K562 (cell line): ENCODE results near the gene NAT14. TPM values are rescaled to one million over a fixed set of nuclear protein-coding genes. Genes with fewer than 3 reads are reported as not detected.
A peak's percentile ranks its signal among the peaks of the same experiment; 100 is the strongest.
"Not testable (repeated sequence)": the region's sequence is repeated elsewhere in the genome, so short reads cannot be mapped to it uniquely, and the experiment has no call there.

ENCODE experiments used
- ATAC-seq: fragments of 200-7000 bp; cut with Tn5 transposase; 3 replicates; pipeline ENCODE4 v1.9.1; 2020; ENCODE audit warnings: moderate library complexity
- BruUV-seq: library from RNA; stranded (reverse); fragments of 400-500 nt; replicated peaks from 2 replicates; lab custom pipeline; 2021; lab: Mats Ljungman, UMichigan
- CTCF ChIA-PET: fragments of 300-600 bp; formaldehyde crosslinking; extraction: SDS; loops from one replicate; lab custom pipeline; 2021; ENCODE audit warnings: low intra/inter-chr PET ratio; lab: Yijun Ruan, JAX
- POLR2A ChIA-PET: fragments of 300-600, 350-650 bp; sonication (Branson Sonifier 250); formaldehyde crosslinking; extraction: SDS; loops from one replicate; lab custom pipeline; 2021; ENCODE audit warnings: antibody characterized with exemption, inconsistent platforms; lab: Yijun Ruan, JAX
- DNase-seq, 4 experiments: peaks; one replicate each; pipeline versions ENCODE4 v3.0.0 to v3.0.0-alpha.2; 2011 to 2018; ENCODE audit warnings: low spot score in 3 of 4, mixed read lengths in 3 of 4; ENCODE audit errors: extremely low read depth in 1 of 4
- FAIRE-seq: peaks from 2 replicates; lab custom pipeline; 2011; peaks lifted over from hg19 to GRCh38; lab: Jason Lieb, UNC
- H2AFZ ChIP-seq: 2 replicates; pipeline ENCODE4 v1.6.0; 2011; ENCODE audit warnings: low read depth, low read length, control low read depth, inconsistent platforms
- H3K27ac ChIP-seq: fragments of 200-600 bp; 3 replicates; pipeline ENCODE4 v1.8.0; 2011; ENCODE audit warnings: low read depth, mild to moderate bottlenecking, control low read depth, inconsistent platforms, low read length, moderate library complexity, mixed read lengths; ENCODE audit errors: extremely low read depth
- H3K27me3 ChIP-seq, 2 experiments: fragments of 300-600 bp in 1 of 2; 2 replicates in 1 of 2; 3 replicates in 1 of 2; pipeline versions ENCODE4 v1.6.0 to v1.8.0; 2011; ENCODE audit warnings: inconsistent platforms in 2 of 2, low read length in 2 of 2, mild to moderate bottlenecking in 1 of 2, mixed read lengths in 1 of 2, moderate library complexity in 1 of 2; ENCODE audit not compliant: control insufficient read depth in 2 of 2, insufficient read depth in 2 of 2
- H3K36me3 ChIP-seq: fragments of 300-600 bp; 3 replicates; pipeline ENCODE4 v1.8.0; 2011; ENCODE audit warnings: mild to moderate bottlenecking, low read length, inconsistent platforms; ENCODE audit not compliant: control insufficient read depth, insufficient read depth
- H3K4me1 ChIP-seq, 2 experiments: fragments of 200-600 bp in 1 of 2; replicated peaks in 1 of 2; 2 replicates in 1 of 2; 3 replicates in 1 of 2; pipeline versions ENCODE4 v1.5.1 to v1.8.0; 2011; ENCODE audit warnings: inconsistent platforms in 2 of 2, low read length in 2 of 2, mild to moderate bottlenecking in 1 of 2, mixed read lengths in 1 of 2, moderate library complexity in 1 of 2; ENCODE audit not compliant: control insufficient read depth in 2 of 2, insufficient read depth in 2 of 2
- H3K4me2 ChIP-seq: 2 replicates; pipeline ENCODE4 v1.6.1; 2011; ENCODE audit warnings: low read length, control low read depth, inconsistent platforms, mixed read lengths; ENCODE audit not compliant: insufficient read depth
- H3K4me3 ChIP-seq: fragments of 200-600 bp; sonication (generic), shearing (Covaris generic); 2 replicates; pipeline ENCODE4 v1.5.1; 2016; ENCODE audit warnings: control low read depth, inconsistent platforms
- H3K79me2 ChIP-seq: fragments of 200-600 bp; 3 replicates; pipeline ENCODE4 v1.8.0; 2011; ENCODE audit warnings: low read length, inconsistent platforms; ENCODE audit not compliant: control insufficient read depth, insufficient read depth
- H3K9ac ChIP-seq, 2 experiments: 2 replicates each; pipeline versions ENCODE4 v1.6.0 to v1.6.1; 2011; ENCODE audit warnings: low read depth in 2 of 2, low read length in 2 of 2, control low read depth in 1 of 2, inconsistent platforms in 1 of 2, mild to moderate bottlenecking in 1 of 2, mixed read lengths in 1 of 2; ENCODE audit not compliant: insufficient read depth in 1 of 2
- H3K9me1 ChIP-seq: one replicate; pipeline ENCODE4 v1.6.0; 2011; ENCODE audit warnings: inconsistent platforms, mild to moderate bottlenecking, low read length, moderate library complexity; ENCODE audit not compliant: control insufficient read depth, insufficient read depth
- H3K9me3 ChIP-seq: replicated peaks from 2 replicates; pipeline ENCODE4 v1.5.1; 2011; ENCODE audit warnings: low read depth, low read length, inconsistent platforms; ENCODE audit not compliant: control insufficient read depth, insufficient read depth
- H4K20me1 ChIP-seq: replicated peaks from 2 replicates; pipeline ENCODE4 v1.6.1; 2011; ENCODE audit warnings: low read length, inconsistent platforms, mixed read lengths; ENCODE audit not compliant: control insufficient read depth, insufficient read depth
- BCOR ChIP-seq: fragments of 450-650 bp; IDR thresholded peaks from 2 replicates; pipeline ENCODE4 v1.6.1; 2016
- DMBX1 ChIP-seq: fragments of 250-450 bp; sonication (Bioruptor Pico); IDR thresholded peaks from 2 replicates; pipeline ENCODE4 v1.8.0; 2022; ENCODE audit warnings: inconsistent platforms, mild to moderate bottlenecking, moderate library complexity, borderline replicate concordance
- PBX2 ChIP-seq, 2 experiments: IDR thresholded peaks in 1 of 2; conservative IDR thresholded peaks in 1 of 2; 2 replicates each; pipeline ENCODE4 v1.6.1; 2016; ENCODE audit warnings: low read depth in 2 of 2, mild to moderate bottlenecking in 1 of 2, missing compliant biosample characterization in 1 of 2, missing genetic modification characterization in 1 of 2, moderate library complexity in 1 of 2
- POLR2G ChIP-seq: fragments of 200-400 bp; formaldehyde crosslinking; IDR thresholded peaks from 2 replicates; pipeline ENCODE4 v1.6.1; 2017; ENCODE audit warnings: low read depth, mild to moderate bottlenecking, antibody characterized with exemption, low read length, moderate library complexity
- SMAD3 ChIP-seq: fragments of 450-650 bp; formaldehyde crosslinking; conservative IDR thresholded peaks from 2 replicates; pipeline ENCODE4 v1.4.0; 2020; ENCODE audit warnings: mild to moderate bottlenecking
- U2AF1 ChIP-seq: fragments of 200-400 bp; formaldehyde crosslinking; optimal IDR thresholded peaks from 2 replicates; pipeline ENCODE3; 2017; ENCODE audit warnings: mild to moderate bottlenecking, low read depth, low read length, moderate library complexity
- ZNF121 ChIP-seq: sonication (generic); formaldehyde crosslinking; conservative IDR thresholded peaks from 2 replicates; pipeline ENCODE4 v1.8.0; 2022; ENCODE audit warnings: missing genetic modification reagents
- ZNF384 ChIP-seq: IDR thresholded peaks from 2 replicates; pipeline ENCODE4 v1.6.1; 2012; ENCODE audit warnings: low read depth, low read length, improper control_type of control experiment
- WGBS: fragments of 100-300 bp; shearing (Covaris generic); methylation state at CpG from one replicate; pipeline ENCODE4 v1.1.6; 2016; ENCODE audit warnings: low coverage, mixed read lengths; ENCODE audit not compliant: insufficient coverage; ENCODE audit errors: missing lambda C conversion rate; 5-methylcytosine and 5-hydroxymethylcytosine counted together
- in situ Hi-C: fragments of 300-500 bp; cut with MboI; formaldehyde crosslinking; loops from 4 replicates; pipeline ENCODE4 v1.15.0; 2018; ENCODE audit warnings: inconsistent platforms, mixed read lengths
- intact Hi-C: fragments of 100-400 bp; cut with micrococcal nuclease; formaldehyde crosslinking; loops from 2 replicates; pipeline ENCODE4 v1.14.2; 2022
- polyA plus RNA-seq, 8 experiments: library from polyadenylated mRNA; depleted of rRNA in 4 of 8; stranded (reverse) in 5 of 8; unstranded in 3 of 8; fragments of >200 nt; fragmentation: Nextera tagmentation in 2 of 8; fragmentation: Illumina TruSeq in 1 of 8; extraction: Ambion mirVana in 2 of 8; extraction: Trizol in 1 of 8; gene quantifications; 2 replicates each; pipeline versions ENCODE4 v1.2.1 to v1.2.3, GENCODE V29; 2011 to 2014; ENCODE audit warnings: inconsistent platforms in 1 of 8, missing spikeins in 1 of 8
- total RNA-seq, 7 experiments: library from RNA; depleted of rRNA in 6 of 7; stranded (reverse); fragments of >200 nt in 6 of 7; fragmentation: Illumina TruSeq in 2 of 7; extraction: Trizol in 2 of 7; gene quantifications; 2 replicates each; pipeline versions ENCODE4 v1.2.1 to v1.2.3, GENCODE V29; 2011 to 2021; ENCODE audit warnings: low replicate concordance in 1 of 7

Gene NAT14
- total and polyA plus RNA-seq, 9 of the 15 experiments (the other 6 are each of a cell fraction or from before 2014, with no cell fraction given), result 2.4 to 77.0 (median 26.7) TPM

DNA sequence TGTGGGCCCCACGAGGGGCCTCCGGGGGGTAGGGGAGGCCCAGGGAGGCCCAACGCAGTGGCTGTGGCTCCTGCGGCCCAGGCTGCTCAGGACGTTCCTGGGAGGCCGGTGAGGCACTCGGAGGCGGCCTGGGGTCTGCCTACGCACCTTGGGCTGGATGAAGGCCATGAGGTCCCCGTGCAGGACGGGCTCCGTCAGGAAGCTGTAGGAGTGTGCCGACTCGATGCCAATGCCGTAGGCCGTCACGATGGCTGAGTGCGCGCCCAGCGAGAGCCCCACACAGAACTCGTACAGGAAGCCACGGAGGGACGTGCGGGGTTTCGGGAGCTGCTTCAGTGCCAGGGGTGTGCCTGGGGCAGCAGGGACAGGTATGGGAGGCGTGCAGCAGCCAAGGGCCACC, 46.0 kb downstream of the NAT14 start (continued):
- TF ChIP-seq DMBX1 (no peak), ZNF384 (no peak), POLR2G (no peak), SMAD3 (no peak), U2AF1 (no peak), PBX2 (CRISPR knock-in tag; IDR thresholded peaks at IDR 0.05; ENCODE audit: low read depth) (no peak), PBX2 (tag; conservative IDR thresholded peaks at IDR 0.05; ENCODE audit: low read depth) (no peak)

DNA sequence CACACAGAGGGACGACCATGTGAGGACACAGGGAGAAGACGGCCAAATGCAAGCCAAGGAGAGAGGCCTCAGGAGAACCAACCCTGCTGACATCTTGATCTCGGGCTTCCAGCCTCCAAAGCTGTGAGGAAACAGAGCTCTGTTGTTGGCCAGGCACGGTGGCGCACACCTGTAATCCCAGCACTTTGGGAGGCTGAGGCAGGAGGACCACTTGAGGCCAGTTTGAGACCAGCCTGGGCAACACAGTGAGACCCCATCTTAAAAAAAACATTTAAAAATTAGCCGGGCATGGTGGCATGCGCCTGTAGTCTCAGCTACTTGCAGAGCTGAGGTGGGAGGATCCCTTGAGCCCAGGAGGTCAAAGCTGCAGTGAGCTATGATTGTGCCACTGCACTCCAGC, 49.3 kb downstream of the NAT14 start:
- H4K20me1 ChIP-seq, H3K4me2 ChIP-seq, H3K9ac ChIP-seq, POLR2A ChIA-PET, in situ Hi-C loops, H3K27ac ChIP-seq, H3K9me3 ChIP-seq, DNase-seq, H2AFZ ChIP-seq, CTCF ChIA-PET, FAIRE-seq, H3K4me3 ChIP-seq, BruUV-seq, intact Hi-C loops, H3K36me3 ChIP-seq, H3K27me3 ChIP-seq, H3K79me2 ChIP-seq, H3K9me1 ChIP-seq, ATAC-seq: not testable (repeated sequence)
- TF ChIP-seq ZNF121 (CRISPR knock-in tag) (peak; percentile 59), BCOR (peak; percentile 23; the same call in 1 of the 2 replicates)
- peaks cover 0 to 39% of the 10 kb centered on the region in 2 experiments; a peak in 2 of 5 replicates for H3K4me1 ChIP-seq
- WGBS, result 36% methylated on average over 7 of the region's 7 CpGs
